ENCODE data around the gene MAD1L1. TPM values are rescaled to one million over a fixed set of nuclear protein-coding genes. Genes with fewer than 3 reads are reported as not detected.

The MAD1L1 gene
- total RNA-seq, 1 donor from 2014 or later = 53.8 TPM

DNA sequence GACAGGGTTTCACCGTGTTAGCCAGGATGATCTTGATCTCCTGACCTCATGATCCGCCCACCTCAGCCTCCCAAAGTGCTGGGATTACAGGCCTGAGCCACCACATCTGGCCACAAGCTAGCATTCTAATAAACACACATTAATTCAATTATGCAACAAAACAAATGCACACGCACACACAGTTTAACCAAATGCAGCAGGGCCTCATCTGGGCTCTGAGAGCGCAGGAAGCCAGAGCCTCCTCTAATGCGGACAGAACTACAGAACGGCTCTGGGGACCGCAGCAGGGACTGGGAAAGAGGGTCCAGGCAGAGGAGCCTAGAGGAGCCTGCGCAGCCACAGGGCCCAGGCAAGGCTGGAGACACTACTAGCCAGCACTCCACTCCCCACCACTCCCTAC is 3.8 kb downstream of the MAD1L1 start:
- no peaks in the 10 kb centered on the region for H3K27me3 Mint-ChIP-seq (ENCODE audit: low read depth)
- H3K9me3 Mint-ChIP-seq = no peaks in the 10 kb centered on the region
- no peak overlapping the region for H3K4me3 Mint-ChIP-seq
- H3K36me3 Mint-ChIP-seq (ENCODE audit: low read depth) = peaks cover 10% of the 10 kb centered on the region
- peaks cover 12% of the 10 kb centered on the region for H3K4me1 Mint-ChIP-seq
- H3K27ac Mint-ChIP-seq (ENCODE audit: unreplicated experiment) = no peak overlapping the region
- no peak for TF ChIP-seq CTCF (conservative IDR thresholded peaks at IDR 0.05)
- DNase-seq (ENCODE audit: low read depth, low spot score) = no peak

GRCh38 chr7:2227699-2228098 is 5.0 kb downstream of the MAD1L1 start:
- peaks cover 10% of the 10 kb centered on the region for H3K36me3 Mint-ChIP-seq (ENCODE audit: low read depth)
- no peak for TF ChIP-seq CTCF (conservative IDR thresholded peaks at IDR 0.05)
- peaks cover 6% of the 10 kb centered on the region for H3K4me1 Mint-ChIP-seq
- H3K4me3 Mint-ChIP-seq = no peak overlapping the region
- no peak for DNase-seq (ENCODE audit: low read depth, low spot score)
- no peaks in the 10 kb centered on the region for H3K9me3 Mint-ChIP-seq
- peak overlapping the region; percentile 86 for H3K27ac Mint-ChIP-seq (ENCODE audit: unreplicated experiment)
- H3K27me3 Mint-ChIP-seq (ENCODE audit: low read depth) = no peaks in the 10 kb centered on the region

- TF ChIP-seq CTCF (conservative IDR thresholded peaks at IDR 0.05) = no peak
- Mint-ChIP-seq H3K9me3 (no peaks in the 10 kb centered on the region), H3K27me3 (ENCODE audit: low read depth) (no peaks in the 10 kb centered on the region), H3K4me1 (no peaks in the 10 kb centered on the region), H3K36me3 (ENCODE audit: low read depth) (peaks cover 10% of the 10 kb centered on the region), H3K27ac (ENCODE audit: unreplicated experiment) (no peak overlapping the region), H3K4me3 (no peak overlapping the region)
- DNase-seq (ENCODE audit: low read depth, low spot score) = no peak
Measured at GRCh38 chr7:2225830-2226229, 6.9 kb downstream of the MAD1L1 start.

- no peak overlapping the region for H3K4me3 Mint-ChIP-seq
- peaks cover 10% of the 10 kb centered on the region for H3K36me3 Mint-ChIP-seq (ENCODE audit: low read depth)
- TF ChIP-seq CTCF (conservative IDR thresholded peaks at IDR 0.05) = no peak
- H3K27ac Mint-ChIP-seq (ENCODE audit: unreplicated experiment) = no peak overlapping the region
- no peaks in the 10 kb centered on the region for H3K4me1 Mint-ChIP-seq
- H3K9me3 Mint-ChIP-seq = no peaks in the 10 kb centered on the region
- no peaks in the 10 kb centered on the region for H3K27me3 Mint-ChIP-seq (ENCODE audit: low read depth)
- no peak for DNase-seq (ENCODE audit: low read depth, low spot score)
Measured at GRCh38 chr7:2225336-2225735, 7.4 kb downstream of the MAD1L1 start.

- Mint-ChIP-seq H3K27me3 (ENCODE audit: low read depth) (no peaks in the 10 kb centered on the region), H3K36me3 (ENCODE audit: low read depth) (peaks cover 10% of the 10 kb centered on the region), H3K9me3 (no peaks in the 10 kb centered on the region)
Measured at GRCh38 chr7:2224934-2225333, 7.8 kb downstream of the MAD1L1 start.

More at GRCh38 chr7:2224934-2225333, 7.8 kb downstream of the MAD1L1 start:
- no peak overlapping the region for H3K27ac Mint-ChIP-seq (ENCODE audit: unreplicated experiment)
- H3K4me3 Mint-ChIP-seq = no peak overlapping the region
- no peaks in the 10 kb centered on the region for H3K4me1 Mint-ChIP-seq
- no peak for DNase-seq (ENCODE audit: low read depth, low spot score)
- no peak for TF ChIP-seq CTCF (conservative IDR thresholded peaks at IDR 0.05)

Measured in neural crest cell (in vitro differentiated cells).